T-helper 1 cell (primary cell): ENCODE measurements around the gene IGFBP2.

Experiments used
- DNase-seq, 5 donors: peaks; one replicate each; pipeline ENCODE4 v3.0.0-alpha.2; 2012 to 2020

IGFBP2 gene

DNA sequence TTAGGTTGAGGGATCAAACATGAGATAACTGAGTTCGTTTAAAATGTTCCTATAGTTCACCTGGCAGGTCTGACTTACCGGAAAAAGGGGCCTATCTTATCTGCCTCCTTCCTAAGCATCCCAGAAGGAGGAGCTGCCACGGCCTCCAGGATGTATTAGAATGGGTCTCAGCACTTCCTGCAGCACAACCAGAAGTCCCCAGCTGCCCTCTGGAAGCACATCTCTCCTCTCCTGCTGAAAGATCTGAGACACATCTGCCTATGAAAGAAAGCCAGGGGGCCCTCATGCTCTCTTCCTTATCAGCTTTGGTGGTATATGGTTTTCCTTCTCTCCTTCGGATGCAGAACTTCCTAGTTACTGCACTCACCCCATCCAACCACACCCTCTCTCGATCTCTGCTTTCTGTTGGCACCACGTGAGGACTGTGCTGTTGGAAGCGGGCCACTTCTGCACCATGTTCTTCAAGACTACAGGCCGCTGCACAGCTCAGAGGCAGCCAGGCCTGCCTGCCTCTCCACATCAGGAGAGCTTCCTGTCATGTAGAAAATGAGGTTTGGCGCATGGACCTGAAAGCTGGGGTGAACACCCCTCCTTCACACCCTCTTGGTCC, 55.6 kb downstream of the IGFBP2 start:
- DNase-seq, result no peak

DNA sequence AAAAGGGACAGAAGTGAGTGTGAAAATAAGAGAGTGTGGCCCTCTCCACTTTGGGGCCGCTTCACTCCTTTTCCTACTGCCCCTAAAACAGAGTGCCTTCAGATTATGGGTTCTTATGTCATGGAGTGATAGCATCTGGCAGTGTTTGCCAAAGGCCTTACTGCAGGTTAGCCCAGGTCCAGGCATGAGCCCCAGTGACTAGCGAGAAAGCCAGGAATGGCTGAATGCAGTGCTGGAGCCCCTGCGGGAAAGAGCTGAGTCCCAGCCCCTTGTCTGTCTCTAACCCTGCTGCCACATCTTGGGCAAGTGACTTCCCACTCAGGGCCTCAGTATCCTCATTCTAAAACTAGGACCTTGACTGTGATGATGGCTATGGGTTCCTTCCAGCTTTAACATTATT, 56.2 kb downstream of the IGFBP2 start:
- DNase-seq, result no peak

DNA sequence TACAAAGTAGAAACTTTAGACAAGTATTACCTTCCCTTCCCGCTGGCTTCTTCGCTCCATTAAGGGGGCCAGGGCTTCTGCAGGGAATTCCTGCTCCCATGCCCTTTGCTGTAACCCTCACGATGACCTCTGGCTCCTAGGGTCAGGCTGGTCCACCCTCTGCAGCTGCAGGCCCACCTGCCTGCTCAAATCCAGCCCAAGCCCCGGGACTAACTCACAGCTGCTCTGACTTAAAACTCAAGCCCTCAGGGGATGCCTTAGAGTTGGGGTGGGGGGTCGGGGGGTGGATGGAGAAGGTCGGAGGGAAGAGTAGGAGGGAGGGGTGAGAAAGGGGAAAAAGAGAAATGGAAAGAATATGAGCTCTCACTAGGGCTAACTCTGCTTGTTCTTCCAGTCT, 57.2 kb downstream of the IGFBP2 start:
- DNase-seq, result no peak

DNA sequence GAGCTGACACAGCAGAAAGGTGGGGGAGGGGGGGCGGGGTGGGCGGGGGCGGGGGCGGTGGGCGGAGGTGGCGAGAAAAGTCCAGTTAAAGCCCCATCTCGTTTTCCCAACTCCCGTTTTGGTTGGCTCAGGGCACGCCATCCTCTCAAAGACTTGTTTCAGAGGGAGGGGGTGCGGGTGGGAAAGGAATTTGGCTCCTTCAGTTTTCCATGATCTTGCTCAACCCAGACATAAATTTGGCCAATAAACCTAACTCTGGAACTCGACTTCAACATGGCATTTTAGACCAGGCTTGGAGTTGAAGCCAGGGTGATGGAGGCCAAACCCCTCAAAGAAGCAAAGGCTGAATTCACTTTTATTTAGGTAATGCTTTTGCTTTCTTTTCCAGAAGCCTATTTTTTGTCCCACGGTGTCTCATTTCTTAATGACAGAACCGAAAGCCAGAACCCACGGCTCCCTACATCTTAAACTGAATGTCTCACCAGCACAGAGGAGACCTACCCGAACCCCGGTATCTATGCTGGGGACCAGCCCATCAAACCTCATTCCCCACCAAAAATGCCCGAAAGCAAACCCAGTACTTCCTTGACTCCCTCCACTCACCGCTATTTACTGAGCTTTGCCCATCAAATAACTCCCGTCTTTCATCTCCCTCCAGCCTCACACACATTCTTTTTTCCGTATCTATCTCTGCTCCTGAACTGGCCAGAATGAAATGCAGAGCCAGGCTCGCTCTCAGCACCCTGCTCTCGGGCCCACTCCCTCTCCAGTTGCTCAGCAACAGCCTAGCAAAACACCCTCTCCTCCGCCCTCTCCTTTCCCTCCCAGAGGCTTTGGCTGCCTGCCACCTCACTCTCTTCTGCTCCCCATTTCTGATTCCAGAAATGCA, 57.9 kb downstream of the IGFBP2 start:
- no peak for DNase-seq

DNA sequence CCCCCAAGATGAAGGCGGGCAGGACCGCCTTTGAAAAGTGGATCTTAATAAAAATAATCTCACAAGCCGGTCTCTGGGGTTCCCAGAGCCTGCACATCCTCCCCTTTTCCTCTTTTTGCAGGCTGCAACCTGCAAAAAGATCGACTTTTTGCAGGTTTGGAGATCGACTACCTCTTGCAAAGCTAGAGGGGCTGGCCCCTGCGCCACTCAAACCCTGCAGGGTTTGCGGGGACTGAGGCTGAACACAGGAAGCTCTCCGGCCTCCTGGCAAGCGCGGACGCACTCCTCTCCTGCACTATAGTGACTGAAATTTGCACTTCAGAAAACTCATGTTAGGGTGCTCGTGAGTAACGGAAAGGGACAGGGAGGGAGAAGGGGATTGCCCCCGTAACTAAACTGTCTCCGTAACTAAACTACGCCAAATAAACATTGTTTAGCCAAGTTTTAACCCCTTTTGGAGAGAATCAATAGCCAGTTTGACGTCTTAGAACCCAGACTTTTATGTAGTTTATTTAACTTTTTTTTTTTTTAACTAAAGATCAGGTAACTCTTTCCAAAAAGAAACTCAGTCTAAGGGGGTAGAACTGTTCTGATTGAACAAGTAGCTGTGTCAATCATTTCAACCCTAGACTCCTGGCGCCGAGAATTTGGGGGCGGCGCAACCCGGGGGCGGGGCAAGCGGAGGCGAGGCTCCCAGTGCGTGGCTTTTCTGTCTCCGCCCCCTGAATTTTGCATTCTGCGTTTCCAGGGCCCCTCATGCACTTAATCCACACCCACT, 59.6 kb downstream of the IGFBP2 start:
- peak in 2 of 5 donors; percentile 20 to 42 for DNase-seq

DNA sequence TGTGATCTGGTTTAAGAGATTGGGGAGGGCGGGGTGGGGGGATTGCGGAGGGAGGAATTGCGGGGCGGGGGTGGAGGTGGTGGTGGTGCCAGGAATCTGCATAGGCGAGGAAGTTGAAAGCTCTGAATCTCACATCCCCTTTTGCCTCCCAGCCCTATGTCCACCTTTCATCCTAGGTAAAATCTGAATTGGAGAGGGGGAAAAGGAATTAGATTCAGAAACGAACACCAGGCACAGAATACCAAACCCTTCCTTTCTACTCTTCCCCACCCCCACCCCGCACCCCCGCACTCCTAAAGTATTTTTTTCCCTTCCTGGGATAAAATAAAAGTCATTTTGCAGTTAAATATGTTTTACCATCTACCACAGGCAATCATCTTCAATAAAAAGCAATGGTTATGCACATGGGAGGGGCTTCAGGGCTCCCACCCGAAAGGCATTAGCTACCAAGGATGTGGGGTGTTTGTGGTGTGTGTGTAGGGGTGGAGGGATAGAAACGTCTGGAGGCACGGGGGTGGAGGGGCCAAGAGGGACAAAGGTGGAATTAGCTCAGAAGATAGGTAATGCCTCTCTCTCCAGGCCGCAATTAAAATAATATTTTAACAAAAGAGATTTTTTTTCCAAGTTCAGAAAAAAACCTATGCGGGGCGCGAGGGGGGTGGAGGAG, 60.3 kb downstream of the IGFBP2 start:
- DNase-seq, result no peak

DNA sequence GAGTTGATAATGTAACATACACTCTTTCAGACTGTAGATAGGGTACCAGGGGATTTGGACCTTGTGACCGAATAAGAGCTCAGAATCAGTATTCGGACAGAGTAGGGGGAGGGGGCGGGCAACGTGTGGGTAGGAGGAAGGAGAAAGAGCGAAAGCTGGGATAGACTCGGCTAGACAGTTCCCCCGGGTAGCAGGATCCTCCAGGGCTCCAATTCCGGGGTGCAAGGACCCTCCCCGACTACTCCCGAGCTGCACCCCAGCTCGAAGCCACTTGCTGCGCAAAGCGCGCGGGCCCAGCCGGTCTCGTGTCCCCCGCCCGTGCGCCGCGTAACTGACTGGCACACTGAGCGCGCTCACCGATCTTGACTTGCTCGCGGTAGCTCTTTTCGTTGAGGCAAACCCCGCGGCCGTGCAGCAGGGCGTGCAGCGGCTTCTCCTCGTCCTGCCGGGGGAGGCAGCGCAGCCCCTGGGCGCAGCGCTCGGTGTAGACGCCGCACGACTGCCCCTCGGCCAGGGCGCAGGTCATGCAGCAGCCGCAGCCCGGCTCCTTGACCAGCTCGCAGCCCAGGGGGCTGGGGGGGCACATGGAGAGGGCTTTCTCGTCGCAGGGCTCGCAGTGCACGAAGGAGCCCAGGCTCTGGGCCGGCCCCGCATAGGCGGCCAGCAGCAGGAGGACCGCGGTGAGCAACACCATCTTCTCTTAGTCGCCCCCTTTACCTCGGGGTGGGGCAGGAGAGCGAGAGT, 61.0 kb downstream of the IGFBP2 start:
- peak in 1 of 5 donors; percentile 31 for DNase-seq

DNA sequence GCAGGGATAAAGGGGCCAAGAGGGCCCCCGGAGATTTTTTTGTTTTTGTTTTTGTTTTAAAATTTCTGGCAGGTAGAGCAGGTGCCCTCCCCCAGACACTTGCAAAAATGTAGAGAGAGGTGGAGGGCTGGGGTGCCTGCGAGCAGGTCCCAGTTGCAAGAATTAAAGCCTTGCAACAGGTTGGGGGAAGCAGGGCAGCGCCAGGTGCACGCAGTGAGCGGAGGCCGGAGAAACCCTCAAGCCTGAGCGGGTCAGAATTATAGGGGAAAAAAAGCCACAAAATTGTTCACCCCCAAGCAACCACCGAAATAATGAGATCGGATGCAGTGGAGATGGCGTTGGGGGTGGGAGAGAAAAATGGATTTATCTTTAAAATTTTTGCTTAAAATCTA, 61.6 kb downstream of the IGFBP2 start:
- no peak for DNase-seq

DNA sequence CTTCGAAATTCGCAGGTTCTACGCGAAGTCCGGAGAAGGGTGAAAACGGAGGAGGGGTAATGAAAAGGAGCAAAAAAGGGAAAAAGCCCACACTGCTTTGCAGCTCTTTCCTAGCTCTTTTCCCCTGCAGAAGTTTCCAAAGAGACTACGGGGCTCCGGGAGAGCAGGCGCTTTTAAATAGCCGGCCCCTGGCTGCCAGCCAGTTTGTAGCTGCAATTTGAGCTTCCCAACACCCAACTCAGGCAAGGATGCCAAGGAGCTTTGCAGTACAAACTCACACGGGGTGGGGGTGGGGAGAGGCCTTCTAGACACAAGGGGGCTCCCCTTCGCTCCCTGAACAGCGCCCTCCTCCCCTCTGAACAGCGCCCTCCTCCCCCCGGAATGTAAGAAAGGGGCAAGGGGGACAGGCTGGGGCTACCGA, 62.2 kb downstream of the IGFBP2 start, which contains the start of gene IGFBP5:
TSS of gene IGFBP5 (minus strand) at position 149 of the 421 bp plus-strand sequence. CDS start 774 bp downstream, outside the sequence.
- no peak for DNase-seq

DNA sequence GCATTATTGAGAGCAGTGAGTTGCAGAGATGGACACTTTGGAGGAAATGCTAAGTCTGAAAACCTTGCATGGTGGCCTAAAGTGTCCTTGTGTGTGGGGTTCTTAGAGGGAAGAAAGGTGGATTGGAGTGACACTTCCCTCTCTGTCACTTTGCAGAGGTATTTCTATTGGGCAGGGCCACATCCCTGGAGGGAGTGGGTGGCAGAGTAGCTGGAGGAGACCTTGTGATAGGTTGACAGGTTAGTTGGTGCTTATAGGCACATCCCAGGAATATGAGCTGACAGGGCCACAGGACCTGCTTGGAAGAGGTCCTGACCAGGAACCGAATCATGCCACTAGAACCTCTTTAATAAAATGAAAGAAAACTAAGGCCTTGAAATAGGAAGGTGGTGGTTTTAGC, 63.1 kb downstream of the IGFBP2 start:
- no peak for DNase-seq

DNA sequence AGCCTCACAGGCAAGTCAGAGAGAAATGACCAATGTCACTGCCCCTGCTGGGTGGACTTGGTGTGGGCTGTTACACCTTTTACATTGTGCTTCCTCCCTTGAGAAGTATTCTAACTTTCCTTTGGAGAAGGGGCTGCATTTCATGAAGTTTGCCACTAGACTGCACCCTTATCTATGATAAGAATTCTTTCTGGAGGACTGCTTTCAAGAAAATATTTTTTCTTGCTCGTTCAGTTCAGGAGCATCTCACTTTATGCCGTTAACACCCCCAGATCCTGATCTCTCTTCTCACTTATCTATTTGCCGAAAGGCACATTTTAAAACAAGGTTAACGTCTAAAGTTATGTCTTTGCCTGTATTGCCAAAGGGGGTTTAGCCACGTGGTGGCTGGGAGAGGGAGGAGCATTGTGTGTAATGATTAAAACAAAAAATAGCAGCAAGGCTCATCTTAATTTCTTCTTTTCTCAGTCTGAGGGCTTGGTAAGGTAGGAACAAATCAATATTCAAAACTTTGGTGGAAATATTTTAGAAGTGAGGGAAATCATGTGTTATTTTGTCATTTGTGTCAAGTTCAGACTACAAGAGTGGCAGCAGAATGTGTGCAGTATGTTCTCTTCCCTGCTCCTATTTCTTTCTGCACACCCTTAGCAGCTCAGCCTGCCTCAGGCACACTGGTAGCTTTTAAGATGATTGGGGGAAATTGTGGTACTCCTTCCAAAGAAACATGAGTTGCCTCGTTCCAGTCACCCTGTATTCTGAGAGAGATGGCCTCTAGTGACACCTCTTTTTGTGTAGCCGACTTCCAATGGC, 63.7 kb downstream of the IGFBP2 start:
- DNase-seq, result no peak

DNA sequence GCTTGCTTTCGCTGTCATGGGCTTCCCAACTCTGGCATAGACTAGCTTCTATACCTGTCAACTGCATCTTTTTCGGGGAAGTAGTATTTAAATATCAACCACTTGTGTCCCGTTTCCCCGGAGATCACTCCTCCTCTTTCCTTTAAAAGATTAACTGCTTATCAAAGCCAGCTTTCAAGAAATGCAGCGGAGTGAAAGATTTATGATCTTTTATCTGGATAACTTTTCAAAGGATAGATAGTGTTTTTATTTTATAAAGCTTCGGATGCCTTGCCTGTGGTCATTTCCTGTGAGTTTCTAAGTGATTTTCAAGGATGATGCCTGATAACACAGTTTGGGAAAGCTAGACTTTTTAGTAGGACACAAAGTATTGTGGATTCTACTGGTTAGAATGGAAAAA, 65.1 kb downstream of the IGFBP2 start:
- DNase-seq, result no peak

DNA sequence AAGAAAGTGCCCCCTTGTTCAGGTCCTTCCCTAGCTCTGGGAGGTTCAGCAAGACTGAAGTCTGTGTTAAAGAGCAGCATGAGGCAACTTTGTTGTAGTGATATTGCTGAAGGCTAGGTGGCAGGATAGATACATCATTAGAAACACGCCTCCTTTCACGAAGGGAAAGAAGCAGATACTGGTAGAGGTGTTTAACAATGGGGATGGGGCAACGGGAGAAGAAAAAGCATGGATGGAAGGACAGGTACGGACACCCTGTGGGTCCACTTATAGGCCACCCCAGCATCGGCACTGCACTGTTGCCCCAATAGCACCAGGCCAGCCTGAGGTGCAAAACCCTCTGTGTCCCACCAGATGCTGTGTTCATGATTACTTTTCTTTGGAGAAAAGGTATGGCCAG, 65.7 kb downstream of the IGFBP2 start:
- DNase-seq, result peak in 1 of 5 donors; percentile 20

DNA sequence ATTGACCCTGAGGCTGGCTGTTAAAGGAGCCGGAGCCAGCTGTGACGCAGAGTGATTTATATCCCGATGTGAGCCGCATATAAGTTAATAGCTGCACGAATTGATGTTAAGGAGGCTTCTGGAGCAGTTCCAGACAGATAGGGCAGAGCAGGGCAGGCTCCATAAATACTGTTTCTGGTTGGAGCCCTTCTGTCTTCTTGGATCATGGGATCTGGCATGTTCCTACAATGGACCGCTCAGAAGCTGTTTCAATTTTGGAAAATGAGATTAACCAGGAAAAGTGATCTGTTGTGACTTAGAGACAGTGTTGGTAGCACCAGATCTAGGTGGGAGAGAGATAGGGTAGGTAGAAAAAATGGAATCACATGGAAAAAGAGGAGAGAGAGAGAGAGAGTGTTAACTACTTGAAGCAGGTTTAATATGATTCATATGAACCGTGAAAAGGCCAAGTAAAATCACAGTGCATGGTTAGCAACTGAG, 66.9 kb downstream of the IGFBP2 start:
- no peak for DNase-seq

DNA sequence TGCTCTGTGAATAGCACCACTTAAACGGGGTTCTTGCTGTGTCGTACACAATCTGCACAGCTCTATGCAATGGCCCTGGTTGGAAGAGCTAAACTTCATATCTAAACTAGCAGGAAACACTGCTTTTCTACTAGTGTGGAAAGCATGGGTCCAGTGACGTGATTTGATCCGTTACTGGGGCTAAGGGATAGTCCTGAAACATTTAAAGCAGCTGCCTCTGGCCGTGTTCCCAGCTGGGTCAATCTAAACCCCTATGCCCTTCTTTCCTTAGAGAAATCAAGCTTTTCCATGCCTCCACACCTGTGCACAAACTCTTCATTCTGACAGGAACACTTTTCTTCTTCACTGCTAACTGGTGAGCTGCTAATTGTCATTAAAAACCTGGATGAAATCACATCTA, 67.6 kb downstream of the IGFBP2 start:
- DNase-seq, result no peak

DNA sequence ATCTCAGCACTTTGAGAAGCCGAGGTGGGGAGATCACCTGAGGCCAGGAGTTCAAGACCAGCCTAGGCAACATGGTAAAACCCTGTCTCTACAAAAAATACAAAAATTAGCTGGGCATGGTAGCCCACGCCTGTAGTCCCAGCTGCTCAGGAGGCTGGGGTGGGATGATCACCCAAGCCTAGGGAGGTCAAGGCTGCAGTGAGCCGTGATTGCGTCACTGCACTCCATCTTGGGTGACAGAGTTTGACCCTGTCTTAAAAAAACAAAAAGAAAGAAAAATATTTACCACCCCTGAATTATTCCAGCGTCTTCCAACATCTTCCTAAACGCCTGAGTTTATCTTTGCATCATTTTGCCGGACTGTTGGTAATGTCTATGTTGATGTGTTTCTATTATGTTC, 68.3 kb downstream of the IGFBP2 start:
- DNase-seq, result no peak

DNA sequence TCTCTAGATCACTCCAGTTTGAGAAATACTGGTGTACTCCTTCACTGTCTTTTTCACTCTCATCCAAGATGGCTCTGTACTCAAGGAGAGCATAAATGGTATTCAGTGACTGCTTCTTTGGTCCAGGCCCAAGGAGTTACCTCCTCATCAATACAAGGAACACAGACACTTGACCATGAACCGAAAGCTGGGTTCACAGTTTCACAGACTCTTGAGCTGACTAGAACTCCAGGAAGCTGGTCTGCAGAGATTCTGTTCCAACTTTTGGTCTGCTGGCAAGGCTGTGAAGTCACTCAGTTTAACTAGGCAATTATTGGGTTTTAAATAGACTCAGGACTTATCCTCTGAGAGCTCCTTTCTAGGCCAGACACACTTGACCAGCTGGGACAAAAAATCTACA, 69.5 kb downstream of the IGFBP2 start:
- no peak for DNase-seq

DNA sequence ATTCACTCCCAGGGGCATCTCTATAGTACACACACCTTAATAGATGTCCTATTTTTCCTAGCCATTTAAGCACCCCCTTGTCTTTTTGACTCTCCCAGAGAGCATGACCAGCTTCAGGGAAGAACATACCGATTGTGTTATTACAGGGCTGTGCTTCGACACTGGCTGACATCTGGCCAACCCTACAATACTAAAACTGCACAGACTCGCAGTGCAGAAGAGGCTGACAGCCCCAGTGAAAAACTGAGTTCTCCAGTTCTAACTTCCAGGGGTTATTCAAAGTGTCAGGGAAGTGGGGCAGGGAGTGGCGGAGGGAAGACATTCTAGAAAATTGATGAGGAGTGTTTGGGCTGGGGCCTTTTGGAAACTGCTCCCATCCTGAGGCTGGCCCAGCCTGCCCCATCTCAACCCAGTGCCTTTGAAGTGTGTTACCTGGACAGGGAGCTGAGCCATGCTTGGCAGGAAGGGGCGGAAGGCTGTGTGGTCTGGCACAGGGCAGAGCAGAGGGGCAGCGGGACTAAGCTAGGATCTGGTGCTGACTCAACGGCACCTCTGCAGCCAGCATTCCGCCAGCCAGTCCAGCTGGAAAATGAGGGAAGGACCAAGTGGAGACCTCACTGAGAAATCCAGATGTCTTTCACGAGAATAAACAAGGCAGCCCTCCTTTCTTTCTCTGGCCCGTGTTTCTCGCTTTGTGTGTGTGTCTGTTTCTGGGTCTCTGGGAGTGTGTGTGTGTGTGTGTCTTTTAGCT, 77.5 kb downstream of the IGFBP2 start:
- DNase-seq, result no peak

DNA sequence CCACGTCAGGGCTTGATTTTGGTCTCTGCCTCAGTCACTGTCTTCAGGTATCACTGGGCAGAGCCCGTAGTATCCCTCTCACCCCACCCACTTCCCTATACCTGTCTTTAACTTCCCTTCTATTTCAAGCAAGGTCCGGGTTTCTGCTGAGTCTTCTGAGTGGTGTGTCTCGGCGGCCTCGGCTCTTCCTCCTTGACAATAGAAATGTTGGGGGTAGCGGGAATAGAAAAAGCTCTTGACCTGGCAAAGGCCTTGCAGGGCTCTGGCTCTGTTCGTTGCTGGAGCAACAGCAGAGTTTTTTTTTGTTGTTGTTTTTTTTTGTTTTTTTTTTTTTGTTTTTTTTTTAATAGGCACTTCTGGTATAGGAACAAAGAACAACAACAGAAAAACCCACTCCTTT, 78.1 kb downstream of the IGFBP2 start:
- no peak for DNase-seq

DNA sequence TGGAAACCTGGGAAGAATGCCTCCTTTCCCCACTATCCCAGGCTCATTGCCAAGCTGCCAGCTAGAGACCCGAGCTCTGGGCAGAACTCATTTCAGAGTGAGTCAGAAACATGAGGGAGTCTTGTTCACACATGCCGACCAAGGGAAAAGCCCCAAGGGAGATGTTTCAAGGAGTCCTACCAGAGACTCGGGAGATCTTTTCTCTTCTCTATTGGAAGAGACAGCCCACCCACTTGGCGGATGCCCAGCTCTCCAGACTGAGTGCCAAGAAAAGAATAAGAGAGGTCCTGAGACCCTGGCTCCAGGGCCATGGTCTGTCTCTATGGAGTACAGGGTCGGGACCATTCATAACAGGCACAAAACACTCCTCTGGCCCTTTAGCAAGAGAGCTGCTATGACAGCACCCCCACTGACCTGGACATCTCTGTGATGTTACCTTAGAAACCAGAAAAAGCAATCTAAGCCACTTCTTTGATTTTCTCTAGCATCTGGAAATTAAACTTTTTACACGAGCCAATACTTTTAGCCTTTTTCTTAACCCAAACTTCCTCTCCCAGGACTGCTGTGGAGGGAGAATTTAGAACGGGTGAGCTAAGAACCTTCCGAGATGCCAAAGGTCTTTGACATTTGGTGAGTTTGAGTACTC, 80.6 kb downstream of the IGFBP2 start:
- DNase-seq, result no peak
